ENCODE results near the gene GPR146. TPM values are rescaled to one million over a fixed set of nuclear protein-coding genes. Genes with fewer than 3 reads are reported as not detected.
"Not testable (repeated sequence)": the region's sequence is repeated elsewhere in the genome, so short reads cannot be mapped to it uniquely, and the experiment has no call there.

Gene GPR146
- total RNA-seq, 3 donors from 2014 or later = 24.1 to 56.8 (median 43.6) TPM

- DNase-seq (ENCODE audit: low spot score in 2 of 2) = no peak
- Histone ChIP-seq H3K9me3 (no peaks in the 10 kb centered on the region), H3K27me3 (no peaks in the 10 kb centered on the region), H3K27ac (no peak overlapping the region), H3K36me3 (peaks cover 4% of the 10 kb centered on the region), H3K4me3 (no peak overlapping the region), H3K4me1 (no peaks in the 10 kb centered on the region)
- intact Hi-C loops (cut with DNase I; ENCODE audit: low total_unique reads) = loop anchor here (5.0 to 10.0 kb wide), 2 partner anchors 70 to 167 kb away; partner anchors contain the start of gene ZFAND2A
- TF ChIP-seq POLR2A (IDR thresholded peaks at IDR 0.05) (no peak), CTCF (IDR thresholded peaks at IDR 0.05) (no peak), POLR2AphosphoS5 (IDR thresholded peaks at IDR 0.05) (no peak)
Measured at GRCh38 chr7:997404-998395, 46.6 kb upstream of the GPR146 start.

GRCh38 chr7:999149-999879 is 45.0 kb upstream of the GPR146 start:
- H3K36me3 ChIP-seq = peaks cover 4% of the 10 kb centered on the region
- intact Hi-C loops (cut with DNase I; ENCODE audit: low total_unique reads) = loop anchor here (5.0 to 10.0 kb wide), 2 partner anchors 68 to 165 kb away; partner anchors contain the start of gene ZFAND2A
- H3K27ac ChIP-seq = no peak overlapping the region
- no peaks in the 10 kb centered on the region for H3K4me1 ChIP-seq
- no peak for DNase-seq (ENCODE audit: low spot score in 2 of 2)
- no peak overlapping the region for H3K4me3 ChIP-seq
- no peaks in the 10 kb centered on the region for H3K9me3 ChIP-seq
- TF ChIP-seq POLR2A (IDR thresholded peaks at IDR 0.05) (no peak), CTCF (IDR thresholded peaks at IDR 0.05) (no peak), POLR2AphosphoS5 (IDR thresholded peaks at IDR 0.05) (no peak)
- no peaks in the 10 kb centered on the region for H3K27me3 ChIP-seq

GRCh38 chr7:999941-1000935 is 44.1 kb upstream of the GPR146 start:
- Histone ChIP-seq H3K27ac (no peak overlapping the region), H3K4me1 (no peaks in the 10 kb centered on the region), H3K27me3 (no peaks in the 10 kb centered on the region), H3K4me3 (no peak overlapping the region), H3K36me3 (peaks cover 4% of the 10 kb centered on the region), H3K9me3 (no peaks in the 10 kb centered on the region)
- intact Hi-C loops (cut with DNase I; ENCODE audit: low total_unique reads) = loop anchor here (5.0 to 10.0 kb wide), 2 partner anchors 67 to 165 kb away; partner anchors contain the start of gene ZFAND2A
- no peak for DNase-seq (ENCODE audit: low spot score in 2 of 2)
- TF ChIP-seq POLR2A (IDR thresholded peaks at IDR 0.05) = no peak
- no peak for TF ChIP-seq POLR2AphosphoS5 (IDR thresholded peaks at IDR 0.05)
- TF ChIP-seq CTCF (IDR thresholded peaks at IDR 0.05) = no peak

- H3K27me3 ChIP-seq; H3K36me3 ChIP-seq; intact Hi-C loops (cut with DNase I; ENCODE audit: low total_unique reads); H3K4me1 ChIP-seq; H3K27ac ChIP-seq; H3K4me3 ChIP-seq; DNase-seq (ENCODE audit: low spot score in 2 of 2); H3K9me3 ChIP-seq: not testable (repeated sequence)
Measured at GRCh38 chr7:1001069-1001770, 43.1 kb upstream of the GPR146 start.

- intact Hi-C loops (cut with DNase I; ENCODE audit: low total_unique reads); H3K36me3 ChIP-seq; DNase-seq (ENCODE audit: low spot score in 2 of 2); H3K4me1 ChIP-seq; H3K27me3 ChIP-seq; H3K4me3 ChIP-seq; H3K27ac ChIP-seq; H3K9me3 ChIP-seq: not testable (repeated sequence)
Measured at GRCh38 chr7:1002026-1002425, 42.3 kb upstream of the GPR146 start.

- H3K36me3 ChIP-seq; DNase-seq (ENCODE audit: low spot score in 2 of 2); intact Hi-C loops (cut with DNase I; ENCODE audit: low total_unique reads); H3K27me3 ChIP-seq; H3K4me3 ChIP-seq; H3K9me3 ChIP-seq; H3K4me1 ChIP-seq; H3K27ac ChIP-seq: not testable (repeated sequence)
Measured at GRCh38 chr7:1002445-1002844, 41.9 kb upstream of the GPR146 start.
